A172 (cell line): ENCODE data around the gene RAB34. TPM values are rescaled to one million over a fixed set of nuclear protein-coding genes. Genes with fewer than 3 reads are reported as not detected.
"Not testable (repeated sequence)": the region's sequence is repeated elsewhere in the genome, so short reads cannot be mapped to it uniquely, and the experiment has no call there.

ENCODE experiments used
- DNase-seq: peaks from one replicate; pipeline ENCODE4 v3.0.0-alpha.2; 2015; ENCODE audit warnings: low spot score
- total RNA-seq: library from RNA; depleted of rRNA; stranded (reverse); fragments of >200 nt; shearing (Covaris generic); gene quantifications from 2 replicates; pipeline ENCODE4 v1.2.3, GENCODE V29; 2014

RAB34 gene
- total RNA-seq, 1 experiment from 2014 or later = 286 TPM

GRCh38 chr17:28745786-28746411 is 28.2 kb upstream of the RAB34 start:
- DNase-seq = peak; percentile 57

GRCh38 chr17:28744972-28745785 is 27.5 kb upstream of the RAB34 start:
- DNase-seq = peak; percentile 49

GRCh38 chr17:28744104-28744971 is 26.7 kb upstream of the RAB34 start:
- peak; percentile 50 for DNase-seq

GRCh38 chr17:28743243-28744103 is 25.8 kb upstream of the RAB34 start, which contains the start of gene TRAF4:
TSS of gene TRAF4 (plus strand) at chr17:28744011. CDS start at chr17:28744113, 102 bp downstream.
- DNase-seq = peak; percentile 98

- no peak for DNase-seq
Observed at GRCh38 chr17:28741358-28742349, 24.0 kb upstream of the RAB34 start.

- no peak for DNase-seq
Observed at GRCh38 chr17:28740406-28741357, 23.0 kb upstream of the RAB34 start.

DNA sequence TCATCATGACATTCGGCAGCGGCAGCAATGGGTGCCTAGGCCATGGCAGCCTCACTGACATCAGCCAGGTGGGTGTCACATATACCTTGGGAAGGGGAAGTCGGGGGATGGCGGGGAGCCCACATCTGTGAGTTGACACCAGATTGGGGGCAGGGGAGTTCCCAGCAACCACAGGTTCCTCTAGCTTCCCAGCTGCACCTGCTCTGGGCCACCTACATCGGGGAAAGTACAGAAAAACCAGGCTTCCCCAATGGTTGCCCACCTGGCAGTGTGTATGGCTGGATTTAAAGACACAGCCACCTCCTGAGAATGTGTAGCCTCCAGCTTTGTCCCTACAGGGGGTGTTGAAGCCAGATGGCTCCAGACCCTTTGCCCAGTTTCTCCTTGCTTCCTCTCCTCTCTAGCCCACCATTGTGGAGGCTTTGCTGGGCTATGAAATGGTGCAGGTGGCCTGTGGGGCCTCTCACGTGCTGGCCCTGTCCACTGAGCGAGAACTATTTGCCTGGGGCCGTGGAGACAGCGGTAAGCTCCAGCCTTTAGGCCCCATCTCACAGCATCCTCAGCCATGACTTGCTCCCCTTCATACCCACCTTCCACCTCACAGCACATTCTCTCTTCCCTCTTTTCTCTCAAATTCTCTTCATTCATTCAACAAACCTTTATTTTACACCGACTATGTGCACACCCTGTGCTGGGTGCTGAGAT is 21.2 kb upstream of the RAB34 start:
- DNase-seq = no peak

DNA sequence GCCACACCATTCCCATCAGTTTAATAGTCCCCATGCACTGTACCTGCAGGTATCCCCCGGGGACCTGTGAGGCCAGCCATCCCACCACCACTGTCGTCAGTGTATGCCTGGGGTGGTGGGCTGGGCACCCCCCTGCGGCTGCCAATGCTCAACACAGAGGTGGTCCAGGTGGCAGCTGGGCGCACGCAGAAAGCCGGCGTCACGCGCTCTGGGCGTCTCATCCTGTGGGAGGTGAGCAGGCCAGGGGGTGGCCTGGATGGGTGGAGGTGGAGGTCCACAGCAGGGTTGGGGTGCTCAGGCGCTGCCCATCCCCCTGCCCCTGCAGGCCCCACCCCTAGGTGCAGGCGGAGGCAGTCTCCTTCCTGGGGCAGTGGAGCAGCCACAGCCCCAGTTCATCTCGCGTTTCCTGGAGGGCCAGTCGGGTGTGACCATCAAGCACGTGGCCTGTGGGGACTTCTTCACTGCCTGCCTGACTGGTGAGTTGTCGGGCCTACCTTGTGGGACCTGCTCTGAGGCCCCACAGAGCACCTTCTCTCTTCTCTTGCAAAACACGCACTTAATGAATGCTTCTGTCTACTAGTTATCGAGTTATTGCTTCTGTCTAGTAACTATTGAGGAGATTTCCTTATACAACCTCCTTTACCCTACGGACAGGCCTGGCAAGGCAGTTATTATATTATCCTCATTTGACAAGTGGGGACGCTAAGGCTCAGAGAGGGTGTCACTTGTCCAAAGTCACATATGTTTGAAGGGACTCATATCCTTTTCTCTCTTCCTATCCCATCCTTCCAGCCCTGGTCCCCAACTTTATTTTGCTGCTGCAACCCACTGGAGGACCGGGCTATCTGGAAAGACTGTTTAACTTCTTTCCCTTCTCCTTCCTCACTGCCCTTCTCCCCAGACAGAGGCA is 20.4 kb upstream of the RAB34 start:
- no peak for DNase-seq

- no peak for DNase-seq
Observed at GRCh38 chr17:28737316-28737715, 19.6 kb upstream of the RAB34 start.

GRCh38 chr17:28735913-28736769 is 18.5 kb upstream of the RAB34 start:
- DNase-seq = not testable (repeated sequence)

DNA sequence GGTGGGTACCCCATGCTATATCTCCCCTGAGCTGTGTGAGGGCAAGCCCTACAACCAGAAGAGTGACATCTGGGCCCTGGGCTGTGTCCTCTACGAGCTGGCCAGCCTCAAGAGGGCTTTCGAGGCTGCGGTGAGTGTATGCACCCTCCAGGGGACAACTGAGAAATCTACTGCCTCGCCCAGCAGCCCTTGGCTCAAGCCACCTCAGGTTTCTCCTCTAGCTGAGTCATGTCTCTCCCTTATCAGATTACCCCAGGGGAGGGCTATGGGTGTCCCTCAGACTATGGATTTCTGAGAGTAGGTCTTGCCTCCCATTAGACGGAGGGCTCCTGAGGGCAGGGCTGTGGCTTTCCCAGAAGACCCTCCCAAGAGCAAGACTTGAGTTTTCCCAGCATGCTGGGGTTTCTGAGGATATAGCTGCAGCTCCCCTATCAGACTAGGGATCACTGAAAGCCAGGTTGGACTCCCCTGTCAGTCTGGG is 17.6 kb upstream of the RAB34 start:
- peak; percentile 78 for DNase-seq

DNA sequence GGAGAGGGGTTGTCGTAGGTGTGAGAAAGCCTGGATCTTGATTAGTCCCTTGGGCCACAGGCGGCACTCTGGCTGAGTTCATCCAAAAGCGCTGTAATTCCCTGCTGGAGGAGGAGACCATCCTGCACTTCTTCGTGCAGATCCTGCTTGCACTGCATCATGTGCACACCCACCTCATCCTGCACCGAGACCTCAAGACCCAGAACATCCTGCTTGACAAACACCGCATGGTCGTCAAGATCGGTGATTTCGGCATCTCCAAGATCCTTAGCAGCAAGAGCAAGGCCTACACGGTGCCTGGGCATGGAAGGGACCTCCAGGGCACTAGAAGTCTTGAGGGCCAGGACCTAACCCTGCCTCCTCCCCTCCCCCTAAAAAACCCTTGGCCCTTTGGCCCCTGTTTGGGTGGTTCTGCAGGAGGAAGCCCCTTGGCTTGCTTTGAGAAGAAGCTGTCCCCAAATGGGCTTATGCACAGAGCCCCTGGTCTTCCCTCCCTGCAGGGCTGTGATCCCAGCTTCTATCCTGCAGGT is 17.1 kb upstream of the RAB34 start:
- DNase-seq = no peak

- DNase-seq = no peak
Observed at GRCh38 chr17:28733346-28733745, 15.7 kb upstream of the RAB34 start.

GRCh38 chr17:28729950-28730330 is 12.3 kb upstream of the RAB34 start:
- DNase-seq = no peak

DNA sequence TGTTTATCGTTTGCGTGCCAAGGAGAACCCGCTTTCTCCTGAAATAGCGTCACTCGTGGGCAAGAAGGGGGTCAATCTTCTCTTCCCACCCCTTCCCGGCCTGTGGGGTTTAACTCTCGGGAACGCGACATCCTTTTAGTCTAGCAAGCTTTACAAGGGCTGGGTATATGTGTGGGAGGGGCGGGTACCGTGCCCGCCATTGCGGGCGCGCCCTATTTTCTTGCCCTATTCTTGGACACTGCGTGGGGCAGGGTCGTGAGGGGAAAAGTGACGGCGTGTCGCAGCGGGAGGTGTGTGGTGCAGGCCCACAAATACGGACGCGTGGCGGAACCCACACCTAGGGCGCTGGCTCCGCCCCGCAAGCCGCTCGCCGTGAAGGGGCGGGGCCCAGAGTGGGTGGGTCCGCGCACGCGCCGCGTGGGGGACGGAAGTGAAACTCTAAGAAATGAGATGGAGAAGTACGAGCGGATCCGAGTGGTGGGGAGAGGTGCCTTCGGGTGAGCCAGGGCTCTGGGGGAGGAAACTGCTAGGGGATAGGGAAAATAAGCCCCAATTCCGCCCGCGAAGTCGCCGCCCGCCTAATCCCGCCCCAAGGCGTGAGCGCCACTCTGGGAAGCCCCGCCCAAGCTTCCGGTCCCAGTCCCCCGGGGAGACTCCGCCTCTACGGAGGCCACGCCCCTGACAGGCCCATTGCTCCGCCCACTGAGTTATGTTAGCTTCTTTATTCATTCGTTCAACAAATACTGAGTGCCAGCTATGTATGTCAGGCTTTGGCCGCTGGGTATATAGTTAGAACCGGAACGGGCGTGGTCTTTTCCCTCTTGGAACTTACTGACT is 10.9 kb upstream of the RAB34 start, which contains the start of gene NEK8:
NEK8 (plus strand) TSS at position 425 of the 837 bp plus-strand sequence; CDS start at position 451, 26 bp downstream.
- peak; percentile 97 for DNase-seq
